ENCODE measurements around the gene ABL1.

ABL1 gene

GRCh38 chr9:130911254-130912049 is 76.4 kb downstream of the ABL1 start:
- Histone ChIP-seq H3K27me3 (ENCODE audit: insufficient read depth, low read length, poor library complexity, severe bottlenecking) (no peaks in the 10 kb centered on the region), H3K9me2 (replicated peaks; ENCODE audit: low read depth, low read length) (no peaks in the 10 kb centered on the region), H3F3A (ENCODE audit: low read depth) (no peaks in the 10 kb centered on the region), H3K4me1 (ENCODE audit: insufficient read depth, low read length, poor library complexity, severe bottlenecking) (no peaks in the 10 kb centered on the region), H3K4me2 (ENCODE audit: low read depth, low read length, poor library complexity, severe bottlenecking) (no peak overlapping the region), H3K79me2 (ENCODE audit: insufficient read depth, low read length) (no peaks in the 10 kb centered on the region), H4K20me1 (ENCODE audit: insufficient read depth, low read length, poor library complexity, severe bottlenecking) (no peaks in the 10 kb centered on the region), H3K4me3 (ENCODE audit: low read length, poor library complexity, severe bottlenecking) (no peak overlapping the region), H3K9me3 (ENCODE audit: insufficient read depth, low read depth, low read length) (no peaks in the 10 kb centered on the region), H3K9ac (ENCODE audit: low read depth, low read length, poor library complexity, severe bottlenecking) (no peak overlapping the region), H2AFZ (ENCODE audit: low read length) (no peak overlapping the region), H3K36me3 (ENCODE audit: insufficient read depth, low read length) (no peaks in the 10 kb centered on the region)
- TF ChIP-seq CTCF (conservative IDR thresholded peaks at IDR 0.05; ENCODE audit: low read length) (no peak), EZH2phosphoT487 (IDR thresholded peaks at IDR 0.05; ENCODE audit: borderline replicate concordance) (no peak)

GRCh38 chr9:130912932-130913598 is 78.0 kb downstream of the ABL1 start:
- H3K9me2 ChIP-seq (replicated peaks; ENCODE audit: low read depth, low read length): no peaks in the 10 kb centered on the region
- no peaks in the 10 kb centered on the region for H3K27me3 ChIP-seq (ENCODE audit: insufficient read depth, low read length, poor library complexity, severe bottlenecking)
- H3K79me2 ChIP-seq (ENCODE audit: insufficient read depth, low read length): no peaks in the 10 kb centered on the region
- no peak overlapping the region for H2AFZ ChIP-seq (ENCODE audit: low read length)
- H3K9ac ChIP-seq (ENCODE audit: low read depth, low read length, poor library complexity, severe bottlenecking): no peak overlapping the region
- TF ChIP-seq CTCF (conservative IDR thresholded peaks at IDR 0.05; ENCODE audit: low read length) (no peak), EZH2phosphoT487 (IDR thresholded peaks at IDR 0.05; ENCODE audit: borderline replicate concordance) (no peak)
- H3K4me2 ChIP-seq (ENCODE audit: low read depth, low read length, poor library complexity, severe bottlenecking): no peak overlapping the region
- no peaks in the 10 kb centered on the region for H3K9me3 ChIP-seq (ENCODE audit: insufficient read depth, low read depth, low read length)
- H3K4me3 ChIP-seq (ENCODE audit: low read length, poor library complexity, severe bottlenecking): no peak overlapping the region
- no peaks in the 10 kb centered on the region for H4K20me1 ChIP-seq (ENCODE audit: insufficient read depth, low read length, poor library complexity, severe bottlenecking)
- no peaks in the 10 kb centered on the region for H3K36me3 ChIP-seq (ENCODE audit: insufficient read depth, low read length)
- no peaks in the 10 kb centered on the region for H3K4me1 ChIP-seq (ENCODE audit: insufficient read depth, low read length, poor library complexity, severe bottlenecking)
- no peaks in the 10 kb centered on the region for H3F3A ChIP-seq (ENCODE audit: low read depth)

- Histone ChIP-seq H3K4me3 (ENCODE audit: low read length, poor library complexity, severe bottlenecking) (no peak overlapping the region), H3K9ac (ENCODE audit: low read depth, low read length, poor library complexity, severe bottlenecking) (no peak overlapping the region), H3K9me3 (ENCODE audit: insufficient read depth, low read depth, low read length) (no peaks in the 10 kb centered on the region), H4K20me1 (ENCODE audit: insufficient read depth, low read length, poor library complexity, severe bottlenecking) (no peaks in the 10 kb centered on the region), H3K36me3 (ENCODE audit: insufficient read depth, low read length) (no peaks in the 10 kb centered on the region), H2AFZ (ENCODE audit: low read length) (no peak overlapping the region), H3F3A (ENCODE audit: low read depth) (no peaks in the 10 kb centered on the region), H3K79me2 (ENCODE audit: insufficient read depth, low read length) (no peaks in the 10 kb centered on the region), H3K4me2 (ENCODE audit: low read depth, low read length, poor library complexity, severe bottlenecking) (no peak overlapping the region), H3K27me3 (ENCODE audit: insufficient read depth, low read length, poor library complexity, severe bottlenecking) (no peaks in the 10 kb centered on the region), H3K9me2 (replicated peaks; ENCODE audit: low read depth, low read length) (no peaks in the 10 kb centered on the region), H3K4me1 (ENCODE audit: insufficient read depth, low read length, poor library complexity, severe bottlenecking) (no peaks in the 10 kb centered on the region)
- no peak for TF ChIP-seq CTCF (conservative IDR thresholded peaks at IDR 0.05; ENCODE audit: low read length)
- TF ChIP-seq EZH2phosphoT487 (IDR thresholded peaks at IDR 0.05; ENCODE audit: borderline replicate concordance): no peak
Measured at GRCh38 chr9:130913599-130914416, 78.8 kb downstream of the ABL1 start.
